Measurements from ENCODE around the gene PSMD8.

GRCh38 chr19:38378866-38379265 is 4.5 kb downstream of the PSMD8 start:
- TF ChIP-seq CTCF (IDR thresholded peaks at IDR 0.05): no peak
- no peak for TF ChIP-seq ZFX (IDR thresholded peaks at IDR 0.05; ENCODE audit: borderline replicate concordance)

Data from 22Rv1 (cell line).